Stimulated activated memory B cell treated with anti-CD40 and anti-IgM and Interleukin-4, amounts not matched to agents 10 μg/mL and 1 μg/mL and 100 μg/mL, for 72 hours (primary cell): ENCODE measurements around the gene FMN1.

Experiments
- ATAC-seq: fragments of 150-1000 bp; cut with Tn5 transposase; 2 replicates; pipeline ENCODE4 v1.10.0; 2021
- H3K27ac Mint-ChIP-seq: one replicate; pipeline ENCODE4 v1.8.0; 2022; ENCODE audit warnings: mild to moderate bottlenecking, mixed read lengths
- H3K27me3 Mint-ChIP-seq: one replicate; pipeline ENCODE4 v1.8.0; 2022; ENCODE audit warnings: mixed read lengths
- H3K36me3 Mint-ChIP-seq: one replicate; pipeline ENCODE4 v1.8.0; 2022; ENCODE audit warnings: mixed read lengths
- H3K4me1 Mint-ChIP-seq: one replicate; pipeline ENCODE4 v1.8.0; 2022; ENCODE audit warnings: mixed read lengths
- H3K4me3 Mint-ChIP-seq: one replicate; pipeline ENCODE4 v1.8.0; 2022; ENCODE audit warnings: mild to moderate bottlenecking, moderate library complexity, mixed read lengths
- H3K9me3 Mint-ChIP-seq: one replicate; pipeline ENCODE4 v1.8.0; 2022; ENCODE audit warnings: mixed read lengths

Gene FMN1, protein sequence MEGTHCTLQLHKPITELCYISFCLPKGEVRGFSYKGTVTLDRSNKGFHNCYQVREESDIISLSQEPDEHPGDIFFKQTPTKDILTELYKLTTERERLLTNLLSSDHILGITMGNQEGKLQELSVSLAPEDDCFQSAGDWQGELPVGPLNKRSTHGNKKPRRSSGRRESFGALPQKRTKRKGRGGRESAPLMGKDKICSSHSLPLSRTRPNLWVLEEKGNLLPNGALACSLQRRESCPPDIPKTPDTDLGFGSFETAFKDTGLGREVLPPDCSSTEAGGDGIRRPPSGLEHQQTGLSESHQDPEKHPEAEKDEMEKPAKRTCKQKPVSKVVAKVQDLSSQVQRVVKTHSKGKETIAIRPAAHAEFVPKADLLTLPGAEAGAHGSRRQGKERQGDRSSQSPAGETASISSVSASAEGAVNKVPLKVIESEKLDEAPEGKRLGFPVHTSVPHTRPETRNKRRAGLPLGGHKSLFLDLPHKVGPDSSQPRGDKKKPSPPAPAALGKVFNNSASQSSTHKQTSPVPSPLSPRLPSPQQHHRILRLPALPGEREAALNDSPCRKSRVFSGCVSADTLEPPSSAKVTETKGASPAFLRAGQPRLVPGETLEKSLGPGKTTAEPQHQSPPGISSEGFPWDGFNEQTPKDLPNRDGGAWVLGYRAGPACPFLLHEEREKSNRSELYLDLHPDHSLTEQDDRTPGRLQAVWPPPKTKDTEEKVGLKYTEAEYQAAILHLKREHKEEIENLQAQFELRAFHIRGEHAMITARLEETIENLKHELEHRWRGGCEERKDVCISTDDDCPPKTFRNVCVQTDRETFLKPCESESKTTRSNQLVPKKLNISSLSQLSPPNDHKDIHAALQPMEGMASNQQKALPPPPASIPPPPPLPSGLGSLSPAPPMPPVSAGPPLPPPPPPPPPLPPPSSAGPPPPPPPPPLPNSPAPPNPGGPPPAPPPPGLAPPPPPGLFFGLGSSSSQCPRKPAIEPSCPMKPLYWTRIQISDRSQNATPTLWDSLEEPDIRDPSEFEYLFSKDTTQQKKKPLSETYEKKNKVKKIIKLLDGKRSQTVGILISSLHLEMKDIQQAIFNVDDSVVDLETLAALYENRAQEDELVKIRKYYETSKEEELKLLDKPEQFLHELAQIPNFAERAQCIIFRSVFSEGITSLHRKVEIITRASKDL (N-terminal part only)

DNA sequence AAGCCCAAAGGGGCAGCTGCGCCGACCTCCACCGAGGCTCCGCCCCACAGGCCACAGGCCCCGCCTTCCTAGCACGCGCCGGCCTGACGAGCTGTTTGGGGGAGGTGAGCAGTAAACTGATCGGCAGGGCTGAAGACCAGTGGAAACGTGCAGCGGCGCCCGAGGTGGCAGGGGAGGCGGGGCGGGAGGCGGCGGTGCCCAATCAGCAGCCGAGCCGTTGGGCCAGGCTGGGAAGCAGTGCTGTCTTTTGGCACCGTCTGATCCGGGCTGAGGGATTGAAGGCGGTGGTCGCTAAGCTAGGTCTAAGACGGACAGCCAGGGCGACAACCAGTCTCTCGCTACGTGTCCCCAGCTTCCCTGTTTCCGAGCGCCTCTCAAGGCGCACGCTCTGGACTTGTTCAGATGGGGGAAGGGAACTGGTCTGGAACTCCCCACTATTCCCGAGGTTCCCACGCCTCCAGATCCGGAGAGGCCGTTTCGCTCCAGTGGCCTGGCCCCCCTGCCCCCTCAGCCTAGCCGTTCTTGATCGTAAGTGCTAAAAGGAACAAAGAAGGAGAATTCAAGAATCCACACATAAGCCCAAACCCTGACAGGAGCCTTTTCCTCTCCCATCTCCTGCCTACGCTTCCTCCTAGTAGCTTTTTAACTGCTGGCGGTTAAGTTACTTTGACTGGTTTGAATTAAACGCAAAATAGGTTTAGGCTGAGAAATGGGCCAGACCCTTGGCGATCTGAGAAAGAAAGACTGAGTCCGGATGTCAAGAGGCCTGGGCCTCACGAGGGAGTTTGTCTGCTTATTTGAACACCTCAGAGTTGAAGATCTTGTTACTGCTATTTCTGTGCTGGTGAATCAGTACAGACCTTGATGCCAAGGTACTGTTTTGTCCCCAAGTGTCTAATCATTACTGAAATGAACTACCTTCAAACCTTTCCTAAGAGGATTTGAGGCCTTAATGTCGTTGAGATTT is at the start of gene FMN1:
Gene FMN1, minus strand, starts transcription at position 11 of the 967 bp plus-strand sequence. CDS start 39,800 bp downstream, outside the sequence.
- Mint-ChIP-seq H3K27ac (no peak within 1 kb of the TSS), H3K36me3 (no peaks in the 10 kb centered on the region), H3K4me1 (peaks cover 14% of the 10 kb centered on the region), H3K27me3 (peaks cover 45% of the 10 kb centered on the region), H3K9me3 (no peaks in the 10 kb centered on the region), H3K4me3 (peak within 1 kb of the TSS; percentile 58)
- ATAC-seq = peak; percentile 93

DNA sequence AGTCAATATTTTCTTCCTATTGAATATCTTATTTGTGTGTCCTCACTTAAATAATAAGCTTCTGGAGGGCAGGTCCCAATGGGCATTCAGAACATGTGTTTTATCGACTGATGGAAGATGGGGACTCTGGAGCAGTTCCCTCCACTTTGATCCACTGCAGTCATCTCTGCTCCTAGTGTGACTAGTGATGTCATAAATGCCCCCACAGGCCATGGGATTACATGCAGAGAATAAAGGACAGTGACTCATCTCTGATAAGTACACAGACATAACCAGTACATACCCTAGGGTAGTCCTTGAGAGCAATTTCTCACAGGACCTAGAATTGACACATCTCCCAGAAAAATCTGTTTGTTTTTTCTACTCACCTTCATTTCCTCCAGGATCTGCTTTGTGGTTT is 49.4 kb upstream of the FMN1 start:
- H3K27me3 Mint-ChIP-seq = peaks cover 14% of the 10 kb centered on the region
- no peak overlapping the region for H3K4me3 Mint-ChIP-seq
- no peaks in the 10 kb centered on the region for H3K36me3 Mint-ChIP-seq
- no peaks in the 10 kb centered on the region for H3K4me1 Mint-ChIP-seq
- ATAC-seq = no peak
- no peak overlapping the region for H3K27ac Mint-ChIP-seq
- no peaks in the 10 kb centered on the region for H3K9me3 Mint-ChIP-seq

DNA sequence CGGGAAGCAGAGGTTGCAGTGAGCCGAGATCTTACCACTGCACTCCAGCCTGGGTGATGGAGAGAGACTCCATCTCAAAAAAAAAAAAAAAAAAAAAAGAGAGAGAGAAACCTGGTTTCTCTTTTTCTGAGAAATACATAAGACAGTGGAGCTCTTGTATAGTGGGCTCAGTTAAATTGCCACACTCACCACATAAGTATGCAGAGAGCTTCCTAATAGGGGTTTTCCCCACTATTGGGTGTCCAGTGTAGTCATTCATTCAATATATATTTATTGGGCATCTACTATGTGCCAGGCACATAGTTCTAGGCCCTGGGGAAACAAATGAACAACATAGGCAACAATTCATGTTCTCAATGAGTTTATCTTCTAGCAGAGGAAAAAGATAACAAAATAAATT is 48.9 kb upstream of the FMN1 start:
- H3K36me3 Mint-ChIP-seq = no peaks in the 10 kb centered on the region
- H3K4me1 Mint-ChIP-seq = no peaks in the 10 kb centered on the region
- H3K9me3 Mint-ChIP-seq = no peaks in the 10 kb centered on the region
- H3K4me3 Mint-ChIP-seq = no peak overlapping the region
- no peak for ATAC-seq
- H3K27me3 Mint-ChIP-seq = peaks cover 14% of the 10 kb centered on the region
- no peak overlapping the region for H3K27ac Mint-ChIP-seq

DNA sequence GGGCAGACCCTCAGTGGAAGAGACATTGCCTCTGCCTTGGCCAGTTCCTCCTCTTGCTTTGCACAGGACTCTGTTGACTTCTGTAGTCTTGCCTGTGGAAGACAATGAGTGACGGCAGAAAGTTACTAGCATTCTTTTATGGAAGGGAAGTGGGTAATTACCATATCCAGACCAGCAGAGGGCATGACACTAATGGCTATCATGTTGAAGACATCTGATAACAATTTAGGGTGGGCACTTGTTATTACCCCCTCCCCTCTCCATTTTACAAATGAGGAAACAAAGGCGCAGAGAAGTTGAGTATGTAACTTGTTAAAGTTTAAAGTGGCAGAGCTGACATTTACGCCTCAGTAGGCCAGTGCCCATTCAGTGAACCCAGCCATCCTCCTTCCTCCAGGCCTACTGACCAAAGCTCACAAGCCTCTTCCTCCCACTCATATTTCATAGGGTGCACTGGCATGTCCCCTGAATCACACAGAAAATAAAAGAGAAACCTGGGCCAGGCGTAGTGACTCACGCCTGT is 48.2 kb upstream of the FMN1 start:
- Mint-ChIP-seq H3K4me3 (no peak overlapping the region), H3K9me3 (no peaks in the 10 kb centered on the region), H3K27ac (no peak overlapping the region), H3K36me3 (no peaks in the 10 kb centered on the region), H3K27me3 (peaks cover 10% of the 10 kb centered on the region), H3K4me1 (no peaks in the 10 kb centered on the region)
- no peak for ATAC-seq

DNA sequence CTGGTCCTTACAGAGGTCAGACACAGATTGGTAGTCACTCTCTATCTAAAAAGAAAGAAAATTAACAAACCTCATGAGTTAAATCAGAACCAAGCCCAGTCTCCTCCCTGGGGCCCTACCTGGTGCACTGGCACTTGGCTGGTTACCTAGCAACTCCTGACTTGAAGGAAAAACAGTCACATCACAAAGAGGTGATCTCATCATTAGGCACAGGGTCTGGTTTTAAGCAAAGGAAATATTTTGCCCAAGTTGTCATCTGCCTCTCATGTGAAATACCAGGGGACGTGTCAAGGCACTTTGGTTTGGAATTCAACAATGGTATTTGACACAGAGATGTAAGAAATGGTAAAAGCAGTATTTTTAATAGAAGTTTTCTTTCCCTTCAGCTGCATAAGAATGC is 47.7 kb upstream of the FMN1 start:
- Mint-ChIP-seq H3K27me3 (peaks cover 4% of the 10 kb centered on the region), H3K27ac (no peak overlapping the region), H3K9me3 (no peaks in the 10 kb centered on the region), H3K4me3 (no peak overlapping the region), H3K4me1 (no peaks in the 10 kb centered on the region), H3K36me3 (no peaks in the 10 kb centered on the region)
- ATAC-seq = no peak

DNA sequence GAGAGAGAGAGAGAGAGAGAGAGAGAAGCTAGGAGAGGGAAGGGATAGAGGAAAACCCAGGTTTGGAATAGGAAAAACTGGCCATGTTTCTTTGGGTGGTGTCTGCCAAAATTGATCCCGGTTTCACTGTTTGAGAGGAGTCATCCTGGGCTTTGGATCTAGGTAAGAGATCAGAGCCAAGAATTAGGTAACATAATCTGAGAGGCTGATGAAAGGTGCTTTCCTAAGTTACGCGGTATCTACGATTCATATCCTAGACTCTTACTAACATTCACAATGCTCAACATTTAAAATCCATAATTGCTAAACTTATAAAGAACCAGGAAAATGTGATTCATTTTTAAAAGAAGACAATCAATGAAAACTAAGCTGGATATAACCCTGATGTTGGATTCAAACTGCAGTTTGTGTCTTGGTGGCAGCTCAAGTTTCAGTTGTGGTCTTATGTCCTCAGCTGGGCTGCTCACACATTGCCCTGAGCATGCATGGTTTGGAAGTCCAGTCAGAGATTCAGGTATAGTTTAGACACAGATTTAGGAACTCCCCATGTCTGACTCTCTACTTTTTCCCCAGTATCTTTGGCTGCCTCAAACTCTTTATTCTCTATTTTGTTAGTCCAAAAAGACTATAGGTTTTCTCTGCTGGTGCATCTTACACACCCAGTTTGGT is 42.5 kb upstream of the FMN1 start:
- ATAC-seq = no peak
- H3K4me3 Mint-ChIP-seq = no peak overlapping the region
- H3K27ac Mint-ChIP-seq = no peak overlapping the region
- H3K9me3 Mint-ChIP-seq = no peaks in the 10 kb centered on the region
- peaks cover 24% of the 10 kb centered on the region for H3K27me3 Mint-ChIP-seq
- no peaks in the 10 kb centered on the region for H3K36me3 Mint-ChIP-seq
- no peaks in the 10 kb centered on the region for H3K4me1 Mint-ChIP-seq

DNA sequence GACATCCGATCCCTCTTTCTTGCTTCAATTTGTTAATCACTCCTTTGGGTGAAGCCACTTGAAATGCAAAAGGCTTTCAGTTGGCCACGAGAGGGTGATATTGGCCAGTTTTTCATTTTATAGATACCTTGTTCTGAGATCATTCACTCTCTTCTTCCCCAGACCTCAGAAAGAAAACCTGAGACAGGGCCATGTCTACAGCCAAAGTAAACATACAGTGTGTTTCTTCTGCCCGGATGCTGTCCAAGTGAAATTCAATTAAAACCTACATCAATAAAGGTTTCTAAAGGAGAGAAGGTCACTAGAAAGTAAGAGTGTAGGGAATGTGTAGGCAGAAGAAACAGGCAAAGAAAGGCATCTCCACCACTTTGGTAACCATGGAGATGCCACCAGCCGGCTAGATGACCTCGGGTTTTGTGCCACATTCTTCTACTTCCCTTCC is 39.5 kb upstream of the FMN1 start:
- Mint-ChIP-seq H3K27ac (no peak overlapping the region), H3K4me1 (no peaks in the 10 kb centered on the region), H3K27me3 (peaks cover 24% of the 10 kb centered on the region), H3K9me3 (no peaks in the 10 kb centered on the region), H3K36me3 (no peaks in the 10 kb centered on the region), H3K4me3 (no peak overlapping the region)
- ATAC-seq = no peak

DNA sequence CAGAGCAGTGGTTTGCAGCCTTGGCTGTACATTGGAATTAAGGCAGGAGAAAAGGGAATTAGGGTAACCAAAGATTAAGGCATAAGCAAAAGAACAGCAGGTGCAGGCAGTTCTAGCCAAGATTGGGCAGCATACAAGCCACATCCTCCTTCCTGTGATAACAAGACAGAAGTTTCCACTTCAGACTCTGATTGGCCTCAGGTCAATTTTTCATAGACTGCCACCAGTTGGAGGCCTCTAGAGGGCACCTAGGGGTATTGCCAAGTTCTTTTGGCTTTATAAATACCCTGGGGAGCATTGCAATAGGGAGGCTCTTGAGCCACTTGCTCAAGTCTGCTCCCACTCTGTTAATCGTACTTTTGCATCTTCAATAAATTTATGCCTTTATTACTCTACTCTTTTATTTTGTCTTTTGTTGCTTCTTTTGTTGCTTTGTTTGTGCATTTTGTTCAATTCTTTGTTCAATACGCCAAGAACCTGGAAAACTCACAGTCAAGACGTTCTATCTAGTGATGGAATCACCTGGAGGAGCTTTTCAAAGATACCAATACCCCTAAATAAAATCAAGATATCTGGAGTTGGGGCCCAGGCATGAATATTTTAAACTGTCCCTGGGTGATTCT is 32.2 kb upstream of the FMN1 start:
- H3K36me3 Mint-ChIP-seq = no peaks in the 10 kb centered on the region
- no peak overlapping the region for H3K4me3 Mint-ChIP-seq
- H3K27ac Mint-ChIP-seq = no peak overlapping the region
- no peak for ATAC-seq
- no peaks in the 10 kb centered on the region for H3K27me3 Mint-ChIP-seq
- H3K4me1 Mint-ChIP-seq = no peaks in the 10 kb centered on the region
- H3K9me3 Mint-ChIP-seq = no peaks in the 10 kb centered on the region

DNA sequence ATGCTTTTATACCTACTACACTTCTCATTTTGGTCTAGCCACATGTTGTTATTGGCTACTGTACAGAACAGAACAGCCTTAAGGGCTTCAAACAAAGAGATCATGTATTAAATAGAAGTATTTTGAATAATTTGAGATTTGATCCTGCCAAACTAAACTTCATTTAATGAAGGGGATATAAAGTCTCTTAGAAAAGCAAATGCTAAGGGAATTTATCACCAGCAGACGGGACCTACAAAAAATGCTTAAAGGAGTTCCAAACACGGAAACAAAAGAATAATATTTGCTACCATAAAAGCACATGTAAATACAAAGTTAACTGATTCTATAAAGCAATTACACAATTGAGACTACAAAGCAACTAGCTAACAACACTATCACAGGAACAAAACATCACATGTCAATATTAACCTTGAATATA is 23.6 kb upstream of the FMN1 start:
- Mint-ChIP-seq H3K27ac (no peak overlapping the region), H3K9me3 (no peaks in the 10 kb centered on the region), H3K27me3 (peaks cover 9% of the 10 kb centered on the region), H3K4me3 (no peak overlapping the region), H3K4me1 (no peaks in the 10 kb centered on the region), H3K36me3 (no peaks in the 10 kb centered on the region)
- ATAC-seq = no peak

DNA sequence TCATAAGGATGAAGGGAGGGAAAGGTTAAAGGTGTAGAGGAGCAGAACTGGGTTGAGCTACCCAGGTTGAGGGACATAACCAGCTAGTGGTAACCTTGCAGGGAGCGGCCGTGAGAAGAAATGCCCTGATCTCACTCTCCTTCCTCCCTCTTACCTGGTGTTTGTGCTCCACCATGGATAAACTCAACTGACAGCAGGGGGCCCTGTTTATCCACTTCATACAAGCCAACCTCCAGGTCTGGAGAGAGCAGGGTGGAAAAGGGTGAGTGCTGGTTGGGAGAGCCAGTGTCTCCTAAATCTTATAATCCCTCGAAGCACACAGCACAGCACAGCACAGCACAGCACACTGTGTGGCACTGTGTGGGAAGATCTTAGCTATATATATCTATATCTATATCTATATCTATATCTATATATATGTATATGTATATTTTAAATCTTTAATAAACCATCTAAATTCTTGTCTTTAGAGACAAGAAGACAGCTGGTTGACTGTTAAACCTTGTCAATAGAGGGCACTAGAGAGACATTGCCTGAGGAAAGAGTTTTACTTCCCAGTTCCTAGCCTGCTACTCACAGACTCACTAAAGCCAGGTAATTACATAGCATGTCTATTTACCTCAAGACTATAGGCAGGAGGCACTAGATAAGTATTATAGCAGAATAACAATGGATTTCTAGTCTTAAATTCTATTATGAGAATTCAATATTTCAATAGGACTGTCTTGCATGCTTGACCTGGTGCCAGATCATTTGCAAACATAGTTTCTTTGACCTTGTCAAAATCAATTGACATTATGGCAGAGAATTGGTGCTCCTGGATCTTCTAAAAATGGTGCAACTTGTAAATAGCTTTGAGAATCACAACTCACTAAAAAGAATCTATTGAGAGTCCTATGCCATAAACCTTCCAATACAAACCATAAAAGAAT is 21.7 kb upstream of the FMN1 start:
- no peaks in the 10 kb centered on the region for H3K9me3 Mint-ChIP-seq
- no peak overlapping the region for H3K4me3 Mint-ChIP-seq
- no peaks in the 10 kb centered on the region for H3K4me1 Mint-ChIP-seq
- H3K27me3 Mint-ChIP-seq = peaks cover 9% of the 10 kb centered on the region
- no peaks in the 10 kb centered on the region for H3K36me3 Mint-ChIP-seq
- no peak for ATAC-seq
- no peak overlapping the region for H3K27ac Mint-ChIP-seq

DNA sequence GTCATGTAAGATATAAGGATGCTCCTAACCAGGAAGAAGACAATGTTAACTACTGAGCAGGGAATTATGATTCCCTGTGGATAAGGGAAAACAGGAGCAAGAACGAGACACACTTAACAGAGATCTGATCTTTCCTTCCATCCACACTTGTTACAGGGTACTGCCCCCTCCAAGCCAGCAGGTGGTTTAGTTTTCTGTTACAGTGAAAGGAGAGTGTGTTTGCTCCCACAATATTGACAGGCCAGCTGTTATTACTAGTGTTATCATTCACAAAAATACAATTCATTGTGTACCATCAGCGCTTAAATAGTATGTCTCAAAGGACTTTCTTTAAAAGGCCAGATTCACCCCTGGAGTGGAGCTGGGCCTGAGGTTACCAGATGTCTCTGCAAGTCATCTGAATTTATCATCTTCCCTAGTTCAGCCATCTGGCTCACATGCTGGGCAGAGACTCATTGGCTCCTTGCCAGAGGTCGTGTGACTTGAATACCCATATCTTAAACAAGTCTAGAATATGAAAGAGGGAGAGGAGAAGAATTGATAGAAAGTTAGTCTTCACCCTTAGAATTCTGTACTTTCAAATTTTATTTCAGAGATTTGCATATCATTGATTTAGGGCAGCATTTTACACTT is 16.8 kb upstream of the FMN1 start:
- H3K9me3 Mint-ChIP-seq = peaks cover 4% of the 10 kb centered on the region
- no peak overlapping the region for H3K27ac Mint-ChIP-seq
- H3K36me3 Mint-ChIP-seq = no peaks in the 10 kb centered on the region
- no peaks in the 10 kb centered on the region for H3K27me3 Mint-ChIP-seq
- H3K4me3 Mint-ChIP-seq = no peak overlapping the region
- no peak for ATAC-seq
- no peaks in the 10 kb centered on the region for H3K4me1 Mint-ChIP-seq
